Uterus (tissue), 4 donors: ENCODE measurements around the gene ZNF136. TPM values are rescaled to one million over a fixed set of nuclear protein-coding genes. Genes with fewer than 3 reads are reported as not detected.

Source experiments
- DNase-seq, 2 donors: peaks; one replicate each; pipeline ENCODE4 v3.0.0-alpha.2; 2019 to 2020
- H3K27ac ChIP-seq, 2 donors: fragments of 200-600 bp; sonication (generic); 1 replicate in 1 of 2; 2 replicates in 1 of 2; pipeline ENCODE4 v1.5.1; 2016 to 2018
- H3K27me3 ChIP-seq, 2 donors: fragments of 200-600 bp; sonication (generic); one replicate each; pipeline ENCODE4 v1.5.1; 2018 to 2019; ENCODE audit warnings: control low read depth in 1 of 2
- H3K36me3 ChIP-seq, 2 donors: fragments of 200-600 bp; sonication (generic); one replicate each; pipeline ENCODE4 v1.5.1; 2019; ENCODE audit warnings: control low read depth in 1 of 2
- H3K4me1 ChIP-seq, 2 donors: fragments of 200-600 bp; sonication (generic); one replicate each; pipeline ENCODE4 v1.5.1; 2018 to 2019; ENCODE audit warnings: control low read depth in 1 of 2
- H3K4me3 ChIP-seq, 2 donors: fragments of 200-600 bp; sonication (generic); 1 replicate in 1 of 2; 2 replicates in 1 of 2; pipeline ENCODE4 v1.5.1; 2018 to 2019; ENCODE audit warnings: mild to moderate bottlenecking in 1 of 2
- H3K9me3 ChIP-seq, 2 donors: fragments of 200-600 bp; sonication (generic); one replicate each; pipeline ENCODE4 v1.5.1; 2019; ENCODE audit warnings: control low read depth in 1 of 2
- POLR2A ChIP-seq, 2 donors: fragments of 450-650 bp; IDR thresholded peaks; one replicate each; pipeline ENCODE4 v1.6.1; 2016; ENCODE audit warnings: antibody characterized with exemption in 2 of 2, mild to moderate bottlenecking in 1 of 2, moderate library complexity in 1 of 2
- intact Hi-C: fragments of 100-400 bp; cut with DNase I; formaldehyde crosslinking; loops from one replicate; pipeline ENCODE4 v1.15.1; 2023; ENCODE audit warnings: low total_unique reads
- total RNA-seq, 4 donors: library from RNA; depleted of rRNA in 3 of 4; stranded (reverse); fragments of >200 nt in 3 of 4; gene quantifications; one replicate each; pipeline versions ENCODE4 v1.1.0 to v1.2.4, GENCODE V29; 2014 to 2023
- TF ChIP-seq, protein P1 (sequence below), 4 experiments: fragments of 200-600 bp in 2 of 4; fragments of 450-650 bp in 2 of 4; sonication (generic) in 2 of 4; IDR thresholded peaks; one replicate each; pipeline ENCODE4 v1.5.1; 2016 to 2019; ENCODE audit warnings: antibody characterized with exemption in 4 of 4, mild to moderate bottlenecking in 2 of 4, moderate library complexity in 1 of 4
- donor health status: DM: yes; HTN: yes; CAD: no.

ZNF136 gene
- total RNA-seq, 4 donors from 2014 or later = 2.1 to 31.7 (median 13.0) TPM

DNA sequence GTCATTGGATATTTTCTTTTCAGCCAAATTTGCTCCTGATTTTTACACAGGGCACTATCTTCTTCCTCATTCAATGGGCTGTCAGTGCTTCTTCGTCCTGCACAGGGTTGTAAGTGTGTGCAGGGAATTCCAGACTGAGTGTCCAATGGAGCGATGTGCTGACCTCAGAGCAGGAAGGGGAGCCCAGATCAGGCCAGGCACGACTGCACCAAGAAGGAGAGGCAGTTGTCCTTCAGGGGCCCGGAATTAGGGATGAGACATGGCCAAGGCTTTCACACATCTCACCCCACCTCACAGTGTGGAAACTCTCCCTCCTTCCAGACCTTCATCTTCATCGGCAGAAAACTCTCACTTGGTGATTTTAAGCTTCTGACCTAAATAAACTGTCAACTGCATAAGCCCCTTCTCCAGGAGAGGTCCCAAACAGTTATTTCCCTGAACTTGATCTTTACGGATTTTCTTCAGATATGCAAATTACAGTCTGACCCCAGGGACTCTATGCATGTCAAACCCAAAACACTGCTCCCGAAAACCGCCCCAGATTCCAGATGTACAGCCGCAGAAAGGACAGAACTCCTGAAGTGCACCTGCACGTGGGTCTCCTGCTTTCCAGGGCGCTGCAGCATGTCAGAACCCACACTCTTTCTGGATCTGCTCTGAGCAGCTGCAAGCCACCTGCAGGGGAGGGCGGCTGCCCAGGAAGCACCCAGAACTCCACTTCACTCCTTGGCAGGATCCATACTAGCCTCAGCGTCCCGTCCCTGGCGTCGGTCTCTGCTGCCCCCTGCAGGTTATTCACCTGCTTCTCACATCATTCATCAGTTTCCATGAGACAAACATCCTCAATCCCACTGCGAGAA, 22.1 kb upstream of the ZNF136 start:
- Histone ChIP-seq H3K36me3 (no peaks in the 10 kb centered on the region), H3K27me3 (no peaks in the 10 kb centered on the region), H3K4me1 (no peaks in the 10 kb centered on the region), H3K27ac (peak overlapping the region; percentile 79), H3K4me3 (peak overlapping the region; percentile 58 to 75), H3K9me3 (no peaks in the 10 kb centered on the region)
- intact Hi-C loops = loop anchor here (5.0 kb wide), 1 partner anchor 83 kb away; no protein-coding TSS in a partner anchor
- DNase-seq = peak; percentile 85 to 87
- TF ChIP-seq, protein P1, sequence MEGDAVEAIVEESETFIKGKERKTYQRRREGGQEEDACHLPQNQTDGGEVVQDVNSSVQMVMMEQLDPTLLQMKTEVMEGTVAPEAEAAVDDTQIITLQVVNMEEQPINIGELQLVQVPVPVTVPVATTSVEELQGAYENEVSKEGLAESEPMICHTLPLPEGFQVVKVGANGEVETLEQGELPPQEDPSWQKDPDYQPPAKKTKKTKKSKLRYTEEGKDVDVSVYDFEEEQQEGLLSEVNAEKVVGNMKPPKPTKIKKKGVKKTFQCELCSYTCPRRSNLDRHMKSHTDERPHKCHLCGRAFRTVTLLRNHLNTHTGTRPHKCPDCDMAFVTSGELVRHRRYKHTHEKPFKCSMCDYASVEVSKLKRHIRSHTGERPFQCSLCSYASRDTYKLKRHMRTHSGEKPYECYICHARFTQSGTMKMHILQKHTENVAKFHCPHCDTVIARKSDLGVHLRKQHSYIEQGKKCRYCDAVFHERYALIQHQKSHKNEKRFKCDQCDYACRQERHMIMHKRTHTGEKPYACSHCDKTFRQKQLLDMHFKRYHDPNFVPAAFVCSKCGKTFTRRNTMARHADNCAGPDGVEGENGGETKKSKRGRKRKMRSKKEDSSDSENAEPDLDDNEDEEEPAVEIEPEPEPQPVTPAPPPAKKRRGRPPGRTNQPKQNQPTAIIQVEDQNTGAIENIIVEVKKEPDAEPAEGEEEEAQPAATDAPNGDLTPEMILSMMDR (IDR thresholded peaks at IDR 0.05) = peak; percentile 91 to 97 (median 94)
- TF ChIP-seq POLR2A (IDR thresholded peaks at IDR 0.05) = no peak

DNA sequence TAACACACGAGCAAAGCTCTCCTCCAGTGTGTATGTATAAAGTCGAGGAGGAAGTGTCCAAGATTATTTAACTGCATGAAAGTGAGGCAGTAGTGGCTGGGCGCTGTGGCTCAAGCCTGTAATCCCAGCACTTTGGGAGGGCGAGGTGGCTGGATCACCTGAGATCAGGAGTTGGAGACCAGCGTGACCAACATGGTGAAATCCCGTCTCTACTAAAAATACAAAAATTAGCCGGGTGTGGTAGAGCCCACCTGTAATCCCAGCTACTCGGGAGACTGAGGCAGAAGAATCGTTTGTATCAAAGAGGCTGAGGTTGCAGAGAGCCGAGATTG, 21.5 kb upstream of the ZNF136 start:
- Histone ChIP-seq H3K4me3 (no peak overlapping the region), H3K27ac (no peak overlapping the region), H3K4me1 (no peaks in the 10 kb centered on the region), H3K9me3 (no peaks in the 10 kb centered on the region), H3K36me3 (no peaks in the 10 kb centered on the region), H3K27me3 (no peaks in the 10 kb centered on the region)
- DNase-seq = no peak
- intact Hi-C loops = loop anchor here (5.0 kb wide), 1 partner anchor 84 kb away; no protein-coding TSS in a partner anchor
- no peak for TF ChIP-seq POLR2A (IDR thresholded peaks at IDR 0.05)
- TF ChIP-seq, protein P1 (IDR thresholded peaks at IDR 0.05) = no peak

- no peak overlapping the region for H3K4me3 ChIP-seq
- H3K27me3 ChIP-seq = no peaks in the 10 kb centered on the region
- intact Hi-C loops = no loop called here
- H3K4me1 ChIP-seq = no peaks in the 10 kb centered on the region
- H3K27ac ChIP-seq = no peak overlapping the region
- TF ChIP-seq, protein P1 (IDR thresholded peaks at IDR 0.05) = no peak
- DNase-seq = no peak
- no peaks in the 10 kb centered on the region for H3K36me3 ChIP-seq
- no peaks in the 10 kb centered on the region for H3K9me3 ChIP-seq
Measured at GRCh38 chr19:12145348-12145747, 17.5 kb upstream of the ZNF136 start.

- intact Hi-C loops = no loop called here
- Histone ChIP-seq H3K27ac (peak overlapping the region; percentile 70 to 79), H3K4me3 (peak overlapping the region; percentile 73 to 93), H3K9me3 (no peaks in the 10 kb centered on the region), H3K27me3 (no peaks in the 10 kb centered on the region), H3K4me1 (no peaks in the 10 kb centered on the region), H3K36me3 (no peaks in the 10 kb centered on the region)
- TF ChIP-seq, protein P1 (IDR thresholded peaks at IDR 0.05) = no peak
- TF ChIP-seq POLR2A (IDR thresholded peaks at IDR 0.05) = no peak
- no peak for DNase-seq
Measured at GRCh38 chr19:12155324-12155860, 7.5 kb upstream of the ZNF136 start.
